GM12878 (cell line): ENCODE measurements around the gene TM4SF4. TPM values are rescaled to one million over a fixed set of nuclear protein-coding genes. Genes with fewer than 3 reads are reported as not detected.

ENCODE experiments used
- ATAC-seq: fragments of 200-7000 bp; cut with Tn5 transposase; 3 replicates; pipeline ENCODE4 v1.9.1; 2020; ENCODE audit warnings: mild to moderate bottlenecking, moderate library complexity
- BruUV-seq: library from RNA; stranded (reverse); fragments of 400-500 nt; replicated peaks from 2 replicates; lab custom pipeline; 2021; lab: Mats Ljungman, UMichigan
- CTCF ChIA-PET: fragments of 300-600 bp; sonication (Branson Sonifier 250); formaldehyde crosslinking; extraction: SDS; loops from one replicate; lab custom pipeline; 2021; ENCODE audit warnings: inconsistent platforms; lab: Yijun Ruan, JAX
- POLR2A ChIA-PET: fragments of 350-600 bp; formaldehyde crosslinking; extraction: SDS; loops from one replicate; lab custom pipeline; 2021; ENCODE audit warnings: inconsistent platforms; lab: Charles Lee
- RAD21 ChIA-PET: fragments of 300-600 bp; sonication (Branson Sonifier 250); formaldehyde crosslinking; loops from one replicate; lab custom pipeline; 2023; ENCODE audit warnings: antibody characterized with exemption; ENCODE audit not compliant: unreplicated experiment; lab: Charles Lee
- SMC1A ChIA-PET: fragments of 300-600 bp; sonication (Branson Sonifier 250); formaldehyde crosslinking; loops from one replicate; lab custom pipeline; 2023; ENCODE audit not compliant: unreplicated experiment, uncharacterized antibody; lab: Charles Lee
- DNase-seq: peaks from one replicate; pipeline ENCODE4 v3.0.0-alpha.2; 2011; ENCODE audit warnings: low read depth, low spot score
- FAIRE-seq: peaks from 3 replicates; lab custom pipeline; 2011; peaks lifted over from hg19 to GRCh38; lab: Jason Lieb, UNC
- H2AFZ ChIP-seq: 2 replicates; pipeline ENCODE4 v1.6.0; 2011; ENCODE audit warnings: low read depth, low read length, control low read depth; ENCODE audit not compliant: control insufficient read depth
- H3K27ac ChIP-seq: 2 replicates; pipeline ENCODE4 v1.5.1; 2011; ENCODE audit warnings: control low read depth; ENCODE audit not compliant: control insufficient read depth, insufficient read depth
- H3K27me3 ChIP-seq, 2 experiments: replicated peaks in 1 of 2; 2 replicates each; pipeline versions ENCODE4 v1.6.0 to v1.6.1; 2011; ENCODE audit warnings: low read length in 1 of 2; ENCODE audit not compliant: control insufficient read depth in 2 of 2, insufficient read depth in 2 of 2
- H3K36me3 ChIP-seq, 2 experiments: 2 replicates each; pipeline ENCODE4 v1.5.1; 2011; ENCODE audit warnings: low read length in 1 of 2; ENCODE audit not compliant: control insufficient read depth in 2 of 2, insufficient read depth in 2 of 2
- H3K4me1 ChIP-seq: 2 replicates; pipeline ENCODE4 v1.6.1; 2011; ENCODE audit warnings: mild to moderate bottlenecking, low read length, moderate library complexity, mixed read lengths; ENCODE audit not compliant: control insufficient read depth, insufficient read depth
- H3K4me2 ChIP-seq: 2 replicates; pipeline ENCODE4 v1.6.0; 2011; ENCODE audit warnings: control low read depth; ENCODE audit not compliant: control insufficient read depth, insufficient read depth
- H3K4me3 ChIP-seq: fragments of 200-600 bp; sonication (generic); 2 replicates; pipeline ENCODE4 v1.5.1; 2016
- H3K79me2 ChIP-seq: 2 replicates; pipeline ENCODE4 v1.6.0; 2011; ENCODE audit warnings: low read length; ENCODE audit not compliant: control insufficient read depth, insufficient read depth
- H3K9ac ChIP-seq: 2 replicates; pipeline ENCODE4 v1.8.0; 2011; ENCODE audit warnings: low read length, control low read depth, mixed read lengths; ENCODE audit not compliant: control insufficient read depth, insufficient read depth
- H3K9me3 ChIP-seq: replicated peaks from 3 replicates; pipeline ENCODE4 v1.5.1; 2011; ENCODE audit warnings: mild to moderate bottlenecking, low read length; ENCODE audit not compliant: control insufficient read depth, insufficient read depth
- H4K20me1 ChIP-seq: 2 replicates; pipeline ENCODE4 v1.6.0; 2011; ENCODE audit not compliant: control insufficient read depth, insufficient read depth
- ATF7 ChIP-seq: fragments of 450-650 bp; IDR thresholded peaks from 2 replicates; pipeline ENCODE4 v1.6.1; 2016; ENCODE audit warnings: low read depth, mild to moderate bottlenecking
- PRDM15 ChIP-seq: fragments of 450-650 bp; formaldehyde crosslinking; IDR thresholded peaks from 2 replicates; pipeline ENCODE4 v1.4.0; 2020; ENCODE audit warnings: mild to moderate bottlenecking, moderate library complexity
- WGBS: methylation state at CpG from one replicate; pipeline ENCODE4 v1.1.6; 2016; ENCODE audit warnings: low lambda C conversion rate; ENCODE audit not compliant: insufficient replicate concordance, insufficient coverage; ENCODE audit errors: missing lambda C conversion rate; 5-methylcytosine and 5-hydroxymethylcytosine counted together
- in situ Hi-C: fragments of 300-500 bp; cut with MboI; formaldehyde crosslinking; loops from 9 replicates; pipeline ENCODE4 v1.14.3; 2018; ENCODE audit warnings: mixed read lengths
- intact Hi-C: fragments of 100-400 bp; cut with micrococcal nuclease; formaldehyde crosslinking; loops from one replicate; pipeline ENCODE4 v1.14.2; 2022; ENCODE audit not compliant: unreplicated experiment
- polyA plus RNA-seq, 11 experiments: library from polyadenylated mRNA; depleted of rRNA in 4 of 11; unstranded in 6 of 11; stranded (reverse) in 5 of 11; fragments of >200 nt; fragmentation: Nextera tagmentation in 4 of 11; fragmentation: Illumina TruSeq in 1 of 11; extraction: Ambion mirVana in 4 of 11; extraction: Trizol in 1 of 11; gene quantifications; 1 replicate in 1 of 11; 2 replicates in 10 of 11; pipeline versions ENCODE4 v1.2.1 to v1.2.3, GENCODE V29; 2011 to 2016; ENCODE audit warnings: inconsistent platforms in 2 of 11, missing spikeins in 2 of 11, low read depth in 1 of 11
- total RNA-seq, 4 experiments: library from RNA; depleted of rRNA in 3 of 4; stranded (reverse); fragments of >200 nt in 3 of 4; fragmentation: Illumina TruSeq in 1 of 4; extraction: Trizol in 1 of 4; gene quantifications; 2 replicates each; pipeline versions ENCODE4 v1.2.1 to v1.2.3, GENCODE V29; 2013 to 2021
- TF ChIP-seq, protein P1 (sequence below): IDR thresholded peaks from 2 replicates; pipeline ENCODE4 v1.6.1; 2012; ENCODE audit warnings: low read depth, low read length, improper control_type of control experiment
- TF ChIP-seq, protein P2 (sequence below): IDR thresholded peaks from 2 replicates; pipeline ENCODE4 v1.6.1; 2011; ENCODE audit warnings: borderline replicate concordance, low read depth, mild to moderate bottlenecking, moderate library complexity, low read length; ENCODE audit not compliant: insufficient read depth, poor library complexity, severe bottlenecking

Gene TM4SF4
- total and polyA plus RNA-seq, 10 of the 15 experiments (the other 5 are each of a cell fraction or from before 2014, with no cell fraction given), result 0.06 to 1.3 TPM; not detected in 8

- no peak overlapping the region for H3K4me3 ChIP-seq
- no peak overlapping the region for H3K4me2 ChIP-seq
- no peaks in the 10 kb centered on the region for H3K27me3 ChIP-seq
- no peaks in the 10 kb centered on the region for H4K20me1 ChIP-seq
- 60% methylated on average over 3 of the region's 3 CpGs for WGBS
- no TSS peak for BruUV-seq
- no peaks in the 10 kb centered on the region for H3K4me1 ChIP-seq
- no peak overlapping the region for H3K27ac ChIP-seq
- no peaks in the 10 kb centered on the region for H3K36me3 ChIP-seq
- FAIRE-seq (no peak), ATAC-seq (no peak), DNase-seq (no peak)
- no peak overlapping the region for H3K9ac ChIP-seq
- RAD21 ChIA-PET, result interaction anchor here (0.8 to 1.0 kb wide), 2 partner anchors 10 to 28 kb away, joined by 3 to 4 read pairs; no protein-coding TSS in a partner anchor
- in situ Hi-C loops, result no loop called here
- intact Hi-C loops, result no loop called here
- H3K9me3 ChIP-seq, result no peaks in the 10 kb centered on the region
- H2AFZ ChIP-seq, result no peak overlapping the region
- POLR2A ChIA-PET, result interaction anchor here (0.6 kb wide), 1 partner anchor 270 kb away, joined by 4 read pairs; no protein-coding TSS in a partner anchor
- CTCF ChIA-PET, result interaction anchor here (1.7 to 1.9 kb wide), 3 partner anchors 10 to 267 kb away, joined by 5 to 11 read pairs (median 8); no protein-coding TSS in a partner anchor
- SMC1A ChIA-PET, result interaction anchor here (0.6 to 3.0 kb wide), 5 partner anchors 8 to 187 kb away, joined by 3 to 13 read pairs (median 5); no protein-coding TSS in a partner anchor
- no peaks in the 10 kb centered on the region for H3K79me2 ChIP-seq
- TF ChIP-seq ATF7, result no peak
Observed at GRCh38 chr3:149541091-149541491, 66.6 kb downstream of the TM4SF4 start.

DNA sequence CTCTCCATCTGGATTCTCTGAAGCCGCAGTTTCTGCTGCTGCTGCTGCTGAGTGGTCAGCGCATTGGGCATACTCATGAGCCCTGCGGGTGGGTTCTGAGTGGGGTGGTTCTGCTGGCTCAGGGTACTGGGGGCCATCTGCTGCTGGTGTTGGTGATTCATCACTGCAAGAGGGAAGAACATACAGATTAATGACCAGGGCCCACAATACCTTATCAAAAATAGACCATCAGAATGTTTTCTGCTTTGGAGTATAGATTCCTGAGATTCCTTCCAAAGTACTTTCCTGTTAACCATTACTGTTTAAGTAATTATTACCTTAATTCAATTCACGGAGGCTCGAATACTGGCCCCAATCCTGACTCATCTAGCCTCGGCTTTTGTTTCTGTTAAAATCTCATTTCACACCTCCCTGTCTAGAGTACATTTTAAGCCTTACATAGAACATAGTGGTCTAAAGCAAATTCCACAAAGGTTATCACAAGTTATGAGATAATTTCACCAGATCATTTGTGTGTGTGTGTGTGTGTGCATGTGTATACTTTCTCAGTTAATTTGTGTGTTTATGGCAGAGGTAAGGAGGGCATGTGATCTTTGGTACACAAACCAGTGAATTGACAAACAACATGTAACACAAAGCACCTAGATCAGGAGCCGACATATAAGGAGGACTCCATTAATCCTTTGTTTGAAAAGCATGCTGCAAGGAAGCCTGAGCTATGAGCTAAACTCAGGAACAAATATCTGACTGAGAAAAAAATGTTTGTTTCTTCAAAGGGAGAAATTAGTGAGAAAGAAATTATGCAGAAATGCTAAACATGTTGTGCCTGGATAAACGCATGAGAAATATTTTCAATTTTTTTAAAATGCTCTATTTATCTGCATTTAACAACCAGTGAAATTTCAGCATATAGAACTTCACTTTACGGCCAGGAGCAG lies 68.1 kb downstream of the TM4SF4 start:
- intact Hi-C loops, result no loop called here
- Histone ChIP-seq H3K4me1 (no peaks in the 10 kb centered on the region), H4K20me1 (no peaks in the 10 kb centered on the region), H3K4me2 (no peak overlapping the region), H3K27me3 (no peaks in the 10 kb centered on the region), H3K9ac (no peak overlapping the region), H2AFZ (no peak overlapping the region), H3K4me3 (no peak overlapping the region), H3K36me3 (no peaks in the 10 kb centered on the region), H3K27ac (no peak overlapping the region), H3K79me2 (no peaks in the 10 kb centered on the region), H3K9me3 (no peaks in the 10 kb centered on the region)
- in situ Hi-C loops, result no loop called here
- no TSS peak for BruUV-seq
- CTCF ChIA-PET, result no interaction called here
- SMC1A ChIA-PET, result interaction anchor here (1.7 to 3.0 kb wide), 2 partner anchors 10 to 25 kb away, joined by 7 to 13 read pairs; no protein-coding TSS in a partner anchor
- no peak for FAIRE-seq
- RAD21 ChIA-PET, result no interaction called here
- POLR2A ChIA-PET, result no interaction called here
- no peak for ATAC-seq
- DNase-seq, result no peak
- 81% methylated on average over 9 of the region's 9 CpGs for WGBS
- TF ChIP-seq, protein P1, sequence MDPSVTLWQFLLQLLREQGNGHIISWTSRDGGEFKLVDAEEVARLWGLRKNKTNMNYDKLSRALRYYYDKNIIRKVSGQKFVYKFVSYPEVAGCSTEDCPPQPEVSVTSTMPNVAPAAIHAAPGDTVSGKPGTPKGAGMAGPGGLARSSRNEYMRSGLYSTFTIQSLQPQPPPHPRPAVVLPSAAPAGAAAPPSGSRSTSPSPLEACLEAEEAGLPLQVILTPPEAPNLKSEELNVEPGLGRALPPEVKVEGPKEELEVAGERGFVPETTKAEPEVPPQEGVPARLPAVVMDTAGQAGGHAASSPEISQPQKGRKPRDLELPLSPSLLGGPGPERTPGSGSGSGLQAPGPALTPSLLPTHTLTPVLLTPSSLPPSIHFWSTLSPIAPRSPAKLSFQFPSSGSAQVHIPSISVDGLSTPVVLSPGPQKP, result no peak
- no peak for TF ChIP-seq PRDM15 (CRISPR knock-in tag)
- TF ChIP-seq, protein P2, sequence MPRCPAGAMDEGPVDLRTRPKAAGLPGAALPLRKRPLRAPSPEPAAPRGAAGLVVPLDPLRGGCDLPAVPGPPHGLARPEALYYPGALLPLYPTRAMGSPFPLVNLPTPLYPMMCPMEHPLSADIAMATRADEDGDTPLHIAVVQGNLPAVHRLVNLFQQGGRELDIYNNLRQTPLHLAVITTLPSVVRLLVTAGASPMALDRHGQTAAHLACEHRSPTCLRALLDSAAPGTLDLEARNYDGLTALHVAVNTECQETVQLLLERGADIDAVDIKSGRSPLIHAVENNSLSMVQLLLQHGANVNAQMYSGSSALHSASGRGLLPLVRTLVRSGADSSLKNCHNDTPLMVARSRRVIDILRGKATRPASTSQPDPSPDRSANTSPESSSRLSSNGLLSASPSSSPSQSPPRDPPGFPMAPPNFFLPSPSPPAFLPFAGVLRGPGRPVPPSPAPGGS, result no peak
